HG02870 (cell line): Measurements from ENCODE around the gene PRAMEF25.
"Not testable (repeated sequence)": the region's sequence is repeated elsewhere in the genome, so short reads cannot be mapped to it uniquely, and the experiment has no call there.

Experiments used
- ATAC-seq: cut with Tn5 transposase; IDR thresholded peaks from one replicate; pipeline ENCODE4 v1.9.1; 2021; ENCODE audit warnings: mild to moderate bottlenecking, moderate library complexity; ENCODE audit not compliant: unreplicated experiment

Gene PRAMEF25

DNA sequence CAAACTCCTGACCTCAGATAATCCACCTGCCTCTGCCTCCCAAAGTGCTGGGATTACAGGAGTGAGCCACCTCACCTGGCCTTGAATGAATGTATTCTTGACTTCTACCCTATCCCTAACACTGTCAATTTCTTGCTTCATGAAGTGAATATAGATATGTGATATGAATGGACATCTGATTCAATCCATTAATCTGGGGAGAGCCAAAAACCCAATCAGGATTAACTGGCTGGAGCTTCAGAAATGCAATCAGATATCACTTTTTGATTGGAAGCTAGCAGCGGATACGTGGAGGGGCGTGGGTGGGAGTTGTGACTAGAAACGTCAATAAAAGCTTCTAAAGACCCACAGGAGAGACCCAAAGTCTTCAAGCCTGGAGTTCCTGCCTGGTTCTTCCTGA lies at the start of gene PRAMEF25:
Gene PRAMEF25, plus strand, starts transcription at position 301 of the 400 bp plus-strand sequence. CDS start 2,920 bp downstream, outside the sequence.
- ATAC-seq, result not testable (repeated sequence)

DNA sequence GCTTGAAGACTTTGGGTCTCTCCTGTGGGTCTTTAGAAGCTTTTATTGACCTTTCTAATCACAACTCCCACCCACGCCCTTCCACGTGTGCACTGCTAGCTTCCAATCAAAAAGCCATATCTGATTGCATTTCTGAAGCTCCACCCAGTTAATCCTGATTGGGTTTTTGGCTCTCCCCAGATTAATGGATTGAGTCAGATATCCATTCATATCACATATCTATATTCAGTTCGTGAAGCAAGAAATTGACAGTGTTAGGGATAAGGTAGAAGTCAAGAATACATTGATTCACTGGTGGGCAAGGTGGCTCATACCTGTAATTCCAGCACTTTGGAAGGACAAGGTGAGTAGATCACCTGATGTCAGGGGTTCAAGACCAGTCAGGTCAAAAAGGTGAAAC lies 14.1 kb upstream of the PRAMEF25 start, which contains the start of gene PRAMEF27:
Gene PRAMEF27, minus strand, starts transcription at position 101 of the 400 bp plus-strand sequence. CDS start 2,916 bp downstream, outside the sequence.
- not testable (repeated sequence) for ATAC-seq

DNA sequence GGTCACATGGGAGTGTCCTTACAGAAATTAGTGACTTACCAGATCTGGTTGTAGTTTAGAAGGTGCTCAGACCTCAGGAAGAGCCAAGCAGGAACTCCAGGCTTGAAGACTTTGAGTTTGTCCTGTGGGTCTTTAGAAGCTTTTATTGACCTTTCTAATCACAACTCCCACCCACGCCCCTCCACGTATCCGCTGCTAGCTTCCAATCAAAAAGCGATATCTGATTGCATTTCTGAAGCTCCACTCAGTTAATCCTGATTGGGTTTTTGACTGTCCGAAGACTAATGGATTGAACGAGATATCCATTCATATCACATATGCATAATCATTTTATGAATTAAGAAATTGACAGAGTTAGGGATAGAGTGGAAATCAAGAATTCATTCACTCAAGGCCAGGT lies 46.2 kb downstream of the PRAMEF25 start, which contains the start of gene HNRNPCL2:
Gene HNRNPCL2, minus strand, starts transcription at position 101 of the 400 bp plus-strand sequence. CDS start 454 bp downstream, outside the sequence.
- not testable (repeated sequence) for ATAC-seq
